ENCODE results near the gene PUM2. TPM values are rescaled to one million over a fixed set of nuclear protein-coding genes. Genes with fewer than 3 reads are reported as not detected.

Gene PUM2
- polyA plus RNA-seq, 1 donor (not counting 4 experiments of a cell fraction or from before 2014, with no cell fraction given): 47.5 TPM

DNA sequence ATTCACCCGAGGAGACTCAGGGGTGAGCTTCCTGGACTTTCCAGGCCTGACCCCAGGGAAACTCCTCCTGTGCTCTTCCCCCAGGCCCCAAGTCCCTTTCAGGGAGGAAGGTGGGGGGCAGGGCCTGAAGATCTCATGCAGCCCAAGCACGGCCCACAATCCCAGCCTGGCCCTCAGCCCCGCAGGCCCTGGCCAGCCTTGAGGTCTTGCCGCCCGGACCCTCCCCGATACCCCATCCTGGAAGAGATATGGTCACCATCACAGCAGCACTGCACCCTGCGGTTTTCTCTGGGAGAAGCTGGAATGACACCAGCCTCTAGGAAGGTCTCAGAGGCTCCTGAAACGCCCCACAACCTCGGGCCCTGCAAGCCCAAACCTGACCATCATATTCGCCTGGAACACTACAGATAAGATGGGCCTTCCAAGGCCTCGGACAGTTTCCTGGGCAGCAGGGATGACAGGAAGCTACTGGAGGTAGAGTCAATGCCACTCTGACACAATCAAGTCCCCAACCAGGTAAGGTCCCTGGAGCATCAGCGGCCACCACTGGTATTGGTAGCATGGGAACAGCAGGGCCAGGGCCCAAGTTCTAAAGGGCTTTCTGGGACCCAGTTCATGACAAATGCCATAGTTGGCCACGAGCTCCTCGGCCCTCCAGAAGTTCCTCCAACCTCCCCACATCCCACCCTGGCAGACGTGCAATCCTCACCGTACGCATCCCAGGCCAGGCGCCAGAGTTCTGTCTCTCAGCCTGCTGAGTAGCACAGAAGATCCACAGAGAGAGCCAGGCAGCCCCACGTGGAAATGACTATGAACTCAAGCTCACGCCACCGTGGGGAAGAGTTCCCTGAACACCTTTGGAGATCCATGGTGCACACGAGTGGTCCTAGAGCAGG lies 134.3 kb downstream of the PUM2 start:
- Histone ChIP-seq H3K27ac (ENCODE audit: control insufficient read depth, insufficient read depth, low read length) (peak overlapping the region; percentile 96), H2AFZ (ENCODE audit: control insufficient read depth, low read length) (no peak overlapping the region), H3K4me3 (ENCODE audit: control insufficient read depth in 2 of 3, extremely low read depth in 1 of 3, insufficient read depth in 2 of 3, low read depth in 1 of 3, low read length in 3 of 3) (peak overlapping the region in 2 of 3 experiments; percentile 34 to 63), H3K36me3 (ENCODE audit: control insufficient read depth in 2 of 2, extremely low read depth in 1 of 2, insufficient read depth in 2 of 2, low read length in 2 of 2) (peaks cover 27 to 70% of the 10 kb centered on the region in 2 experiments), H3K9me3 (ENCODE audit: control insufficient read depth, low read depth, low read length) (no peaks in the 10 kb centered on the region), H3K4me2 (ENCODE audit: control insufficient read depth, extremely low read depth, insufficient read depth, low read depth, low read length) (peak overlapping the region; percentile 100), H3K79me2 (ENCODE audit: control insufficient read depth, insufficient read depth, low read length) (peaks cover 97% of the 10 kb centered on the region), H3K4me1 (ENCODE audit: control insufficient read depth, extremely low read depth, insufficient read depth, low read length) (peaks cover 99% of the 10 kb centered on the region), H3K27me3 (ENCODE audit: control insufficient read depth, extremely low read depth, insufficient read depth, low read length) (no peaks in the 10 kb centered on the region), H3K9ac (ENCODE audit: control insufficient read depth, extremely low read depth, insufficient read depth, low read length) (peak overlapping the region; percentile 96), H3K9me1 (ENCODE audit: control insufficient read depth, extremely low read depth, insufficient read depth, low read length) (peaks cover 3% of the 10 kb centered on the region), H4K20me1 (ENCODE audit: control insufficient read depth, extremely low read depth, insufficient read depth, low read length) (peaks cover 40% of the 10 kb centered on the region)
- no peak for DNase-seq (ENCODE audit: low read depth, low spot score)
- dilution Hi-C loops (cut with MboI; ENCODE audit: extremely low pct_ligation_motif_present, low sequenced_read_pairs): no loop called here
- FAIRE-seq: no peak
- no peak for TF ChIP-seq EZH2 (IDR thresholded peaks at IDR 0.05; ENCODE audit: low read length)
- TF ChIP-seq, protein P1, sequence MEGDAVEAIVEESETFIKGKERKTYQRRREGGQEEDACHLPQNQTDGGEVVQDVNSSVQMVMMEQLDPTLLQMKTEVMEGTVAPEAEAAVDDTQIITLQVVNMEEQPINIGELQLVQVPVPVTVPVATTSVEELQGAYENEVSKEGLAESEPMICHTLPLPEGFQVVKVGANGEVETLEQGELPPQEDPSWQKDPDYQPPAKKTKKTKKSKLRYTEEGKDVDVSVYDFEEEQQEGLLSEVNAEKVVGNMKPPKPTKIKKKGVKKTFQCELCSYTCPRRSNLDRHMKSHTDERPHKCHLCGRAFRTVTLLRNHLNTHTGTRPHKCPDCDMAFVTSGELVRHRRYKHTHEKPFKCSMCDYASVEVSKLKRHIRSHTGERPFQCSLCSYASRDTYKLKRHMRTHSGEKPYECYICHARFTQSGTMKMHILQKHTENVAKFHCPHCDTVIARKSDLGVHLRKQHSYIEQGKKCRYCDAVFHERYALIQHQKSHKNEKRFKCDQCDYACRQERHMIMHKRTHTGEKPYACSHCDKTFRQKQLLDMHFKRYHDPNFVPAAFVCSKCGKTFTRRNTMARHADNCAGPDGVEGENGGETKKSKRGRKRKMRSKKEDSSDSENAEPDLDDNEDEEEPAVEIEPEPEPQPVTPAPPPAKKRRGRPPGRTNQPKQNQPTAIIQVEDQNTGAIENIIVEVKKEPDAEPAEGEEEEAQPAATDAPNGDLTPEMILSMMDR (optimal IDR thresholded peaks at IDR 0.05 in 1 of 3, IDR thresholded peaks at IDR 0.05 in 1 of 3, conservative IDR thresholded peaks at IDR 0.05 in 1 of 3; ENCODE audit: extremely low read depth in 1 of 3, insufficient read depth in 2 of 3, low read length in 3 of 3): no peak

DNA sequence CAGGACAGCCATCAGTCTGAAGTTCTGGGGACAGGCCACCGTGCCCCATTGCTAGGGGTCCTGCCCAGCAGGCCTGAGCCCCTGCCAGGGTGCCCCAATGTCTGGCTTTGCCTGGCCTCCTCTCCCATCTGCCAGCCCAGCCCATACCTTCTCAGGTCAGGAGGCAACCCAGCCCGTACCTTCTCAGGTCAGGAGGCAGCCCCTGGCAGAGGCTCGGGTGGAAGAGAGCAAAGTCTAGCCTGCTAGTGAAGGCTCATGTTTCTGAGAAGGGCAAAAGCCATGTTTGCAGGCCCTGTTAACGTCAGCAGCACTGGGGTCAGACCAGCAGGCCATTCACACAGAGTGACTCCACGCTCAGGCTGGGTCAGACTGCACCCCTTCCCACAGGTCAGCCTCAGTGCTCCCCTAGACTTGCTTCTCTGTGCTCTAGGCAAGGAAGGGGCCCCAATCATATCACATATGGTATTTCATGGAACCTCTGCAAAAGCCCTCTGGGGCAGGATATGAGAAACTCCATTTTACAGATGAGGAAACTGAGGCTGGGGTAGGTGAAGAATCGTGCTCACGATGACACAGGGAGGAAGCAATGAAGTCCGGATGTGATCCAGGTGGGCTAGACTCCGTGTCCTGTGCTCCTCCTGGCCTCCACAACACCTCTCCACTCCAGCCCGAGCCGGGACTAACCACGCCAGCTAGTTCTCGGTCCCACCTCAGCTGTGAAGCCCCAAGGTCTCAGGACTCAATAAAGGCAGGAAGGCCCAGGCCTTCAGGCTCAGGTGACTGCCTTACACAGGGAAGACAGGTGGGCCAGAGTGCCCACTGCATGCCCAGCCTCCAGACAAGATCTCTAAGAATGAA lies 135.2 kb downstream of the PUM2 start:
- H3K4me3 ChIP-seq (ENCODE audit: control insufficient read depth in 2 of 3, extremely low read depth in 1 of 3, insufficient read depth in 2 of 3, low read depth in 1 of 3, low read length in 3 of 3): no peak overlapping the region
- FAIRE-seq (no peak), DNase-seq (ENCODE audit: low read depth, low spot score) (no peak)
- no peaks in the 10 kb centered on the region for H3K9me3 ChIP-seq (ENCODE audit: control insufficient read depth, low read depth, low read length)
- TF ChIP-seq, protein P1 (optimal IDR thresholded peaks at IDR 0.05 in 1 of 3, IDR thresholded peaks at IDR 0.05 in 1 of 3, conservative IDR thresholded peaks at IDR 0.05 in 1 of 3; ENCODE audit: extremely low read depth in 1 of 3, insufficient read depth in 2 of 3, low read length in 3 of 3): no peak
- TF ChIP-seq EZH2 (IDR thresholded peaks at IDR 0.05; ENCODE audit: low read length): no peak
- peaks cover 34% of the 10 kb centered on the region for H4K20me1 ChIP-seq (ENCODE audit: control insufficient read depth, extremely low read depth, insufficient read depth, low read length)
- peaks cover 99% of the 10 kb centered on the region for H3K4me1 ChIP-seq (ENCODE audit: control insufficient read depth, extremely low read depth, insufficient read depth, low read length)
- H3K27me3 ChIP-seq (ENCODE audit: control insufficient read depth, extremely low read depth, insufficient read depth, low read length): no peaks in the 10 kb centered on the region
- H3K9ac ChIP-seq (ENCODE audit: control insufficient read depth, extremely low read depth, insufficient read depth, low read length): peak overlapping the region; percentile 96
- H3K9me1 ChIP-seq (ENCODE audit: control insufficient read depth, extremely low read depth, insufficient read depth, low read length): peaks cover 3% of the 10 kb centered on the region
- H3K36me3 ChIP-seq (ENCODE audit: control insufficient read depth in 2 of 2, extremely low read depth in 1 of 2, insufficient read depth in 2 of 2, low read length in 2 of 2): peaks cover 27 to 71% of the 10 kb centered on the region in 2 experiments
- peak overlapping the region; percentile 100 for H3K4me2 ChIP-seq (ENCODE audit: control insufficient read depth, extremely low read depth, insufficient read depth, low read depth, low read length)
- peaks cover 97% of the 10 kb centered on the region for H3K79me2 ChIP-seq (ENCODE audit: control insufficient read depth, insufficient read depth, low read length)
- dilution Hi-C loops (cut with MboI; ENCODE audit: extremely low pct_ligation_motif_present, low sequenced_read_pairs): no loop called here
- H2AFZ ChIP-seq (ENCODE audit: control insufficient read depth, low read length): no peak overlapping the region
- peak overlapping the region; percentile 96 for H3K27ac ChIP-seq (ENCODE audit: control insufficient read depth, insufficient read depth, low read length)
